NCI-H2196 treated with DMSO at 0.1 percent for 48 hours (cell line): ENCODE measurements around the gene SLC2A11.
A peak's percentile ranks its signal among the peaks of the same experiment; 100 is the strongest.
"Not testable (repeated sequence)": the region's sequence is repeated elsewhere in the genome, so short reads cannot be mapped to it uniquely, and the experiment has no call there.

Source experiments
- DNase-seq: peaks from one replicate; lab custom pipeline; 2025; ENCODE audit not compliant: unreplicated experiment; lab: John Stamatoyannopoulos, UW

SLC2A11 gene

DNA sequence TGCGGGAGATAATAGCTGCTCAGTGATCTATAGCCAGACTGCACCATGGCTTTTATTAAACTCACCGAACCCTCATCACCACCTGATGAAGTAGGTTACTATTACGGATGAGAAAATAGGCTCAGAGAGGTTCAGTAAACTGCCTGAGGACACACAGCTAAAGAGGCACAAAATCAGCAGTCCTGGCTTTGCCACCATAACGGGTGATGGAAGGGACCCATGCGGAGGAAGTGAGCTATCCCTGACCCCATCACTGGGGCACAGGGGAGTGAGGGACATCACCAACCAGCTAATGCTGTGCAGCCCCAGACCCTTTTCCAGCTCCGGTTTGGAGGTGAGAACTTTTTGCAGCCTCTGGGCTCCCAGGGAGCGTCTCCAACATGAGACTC is 11.6 kb upstream of the SLC2A11 start:
- no peak for DNase-seq

GRCh38 chr22:23847310-23847920 is 10.3 kb upstream of the SLC2A11 start:
- no peak for DNase-seq

DNA sequence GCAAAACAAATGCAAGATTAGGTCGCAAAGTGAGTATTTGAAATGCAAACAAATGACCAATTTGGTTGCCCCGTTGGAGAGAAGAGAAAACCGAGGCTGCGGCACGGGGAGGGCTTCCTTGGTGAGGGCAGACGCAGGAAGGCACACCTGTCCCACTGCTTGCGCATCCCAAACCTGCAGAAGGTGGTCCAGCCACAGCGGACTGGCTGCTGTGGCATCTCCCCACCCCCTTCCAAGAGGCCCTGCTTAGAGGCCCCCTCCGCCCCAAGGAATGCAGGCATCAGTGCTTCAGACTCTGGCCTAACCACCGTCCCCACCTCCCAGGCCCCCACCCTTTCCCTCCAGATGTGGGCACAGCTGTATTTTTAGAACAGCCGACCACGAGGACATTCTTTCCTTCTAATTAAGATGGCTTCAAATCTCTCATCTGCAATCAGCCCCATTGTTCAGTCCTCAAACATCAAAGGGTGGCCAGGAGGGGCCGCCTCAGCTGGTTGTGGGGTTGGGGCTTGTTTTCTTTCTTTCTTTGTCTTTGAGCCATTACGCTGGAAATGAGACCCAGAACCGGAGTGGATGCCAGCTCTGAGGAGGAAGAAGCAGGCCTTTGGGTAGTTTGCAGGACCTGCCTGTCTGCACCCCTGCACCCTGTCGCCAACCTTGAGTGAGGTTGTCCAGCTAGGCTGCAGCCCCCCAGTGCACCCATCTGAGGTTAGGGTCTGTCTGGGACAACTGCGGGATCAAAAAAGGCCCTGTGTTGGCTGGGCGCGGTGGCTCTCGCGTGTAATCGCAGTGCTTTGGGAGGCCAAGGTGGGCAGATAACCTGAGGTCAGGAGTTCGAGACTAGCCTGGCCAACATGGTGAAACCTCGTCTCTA is 9.4 kb upstream of the SLC2A11 start:
- no peak for DNase-seq

DNA sequence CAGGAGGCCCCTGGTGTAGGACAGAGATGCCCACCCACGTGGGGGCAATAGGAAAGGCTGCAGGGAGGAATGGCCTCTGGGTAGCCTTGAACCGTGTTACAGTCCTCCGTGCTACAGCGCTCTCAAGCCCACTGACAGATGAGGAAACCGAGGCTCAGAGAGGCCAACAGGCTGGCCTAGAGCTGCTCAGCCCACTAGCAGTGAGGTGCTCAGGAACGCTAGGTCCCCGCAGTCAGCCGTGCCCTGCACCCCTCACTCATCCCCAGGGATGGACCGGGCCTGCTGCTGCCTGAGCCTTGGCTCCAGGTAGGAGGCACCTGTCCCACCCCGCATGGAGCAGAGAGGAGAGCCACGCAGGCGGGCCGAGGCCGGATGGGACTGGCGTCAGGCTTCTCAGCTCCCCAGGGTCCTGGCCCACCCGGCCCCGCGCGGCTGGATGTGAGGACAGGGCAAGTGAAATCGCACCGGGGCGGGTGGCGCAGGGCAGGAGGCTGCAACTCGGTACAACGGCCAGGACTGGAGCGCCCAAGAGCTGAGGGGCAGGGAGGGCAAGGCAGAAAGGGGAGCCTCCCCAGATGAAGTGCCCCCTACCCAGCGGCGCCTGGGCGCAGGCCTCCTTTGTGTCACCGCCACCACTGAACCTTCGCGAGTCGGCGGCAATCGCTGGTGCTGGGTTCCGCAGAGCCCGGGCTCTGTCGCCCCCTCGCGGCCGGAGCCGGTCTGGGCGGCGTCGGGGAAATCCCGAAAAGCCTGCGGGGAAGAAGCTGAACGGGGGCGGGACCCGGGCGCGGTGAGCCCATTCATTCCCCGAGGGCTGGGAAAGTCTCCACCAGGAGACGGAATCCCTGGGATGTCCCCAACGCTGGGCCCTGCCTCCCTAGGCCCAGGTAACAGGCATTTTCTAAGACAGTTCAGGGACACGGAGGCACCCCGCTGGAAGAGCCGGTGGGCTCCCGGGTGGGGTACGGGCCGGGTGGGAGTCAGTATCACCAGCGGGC is 8.4 kb upstream of the SLC2A11 start:
- peak; percentile 17 for DNase-seq

GRCh38 chr22:23850136-23850611 is 7.5 kb upstream of the SLC2A11 start:
- no peak for DNase-seq

GRCh38 chr22:23856721-23857605 is 712 bp upstream of the SLC2A11 start:
- no peak for DNase-seq

GRCh38 chr22:23858484-23858815 is 775 bp downstream of the SLC2A11 start:
- no peak for DNase-seq

- no peak for DNase-seq
These were observed 1.5 kb downstream of the SLC2A11 start for GRCh38 chr22:23859201-23859600.

GRCh38 chr22:23860187-23860586 is 2.5 kb downstream of the SLC2A11 start:
- DNase-seq: not testable (repeated sequence)

DNA sequence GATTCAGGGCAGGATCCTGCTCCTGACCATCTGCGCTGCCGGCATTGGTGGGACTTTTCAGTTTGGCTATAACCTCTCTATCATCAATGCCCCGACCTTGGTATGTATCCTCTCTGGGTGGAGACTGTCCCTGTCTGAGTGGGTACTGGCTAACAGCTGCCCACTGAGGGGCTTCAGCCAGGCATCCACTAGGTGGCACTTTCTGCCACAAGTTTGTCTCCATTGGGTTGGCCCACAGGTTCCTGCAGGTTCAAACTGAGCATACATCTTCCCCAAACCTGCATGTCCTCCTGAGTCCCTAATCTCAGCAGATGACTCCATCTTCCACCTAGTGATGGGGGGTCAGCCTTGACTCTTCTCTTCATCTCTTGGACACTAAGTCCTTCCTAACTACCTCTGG is 4.4 kb downstream of the SLC2A11 start:
- peak; percentile 15 for DNase-seq

- not testable (repeated sequence) for DNase-seq
These were observed 7.0 kb downstream of the SLC2A11 start for GRCh38 chr22:23864499-23865154.

- no peak for DNase-seq
These were observed 10.9 kb downstream of the SLC2A11 start for GRCh38 chr22:23868580-23868979.

- DNase-seq: no peak
These were observed 17.2 kb downstream of the SLC2A11 start for GRCh38 chr22:23874871-23875270.

DNA sequence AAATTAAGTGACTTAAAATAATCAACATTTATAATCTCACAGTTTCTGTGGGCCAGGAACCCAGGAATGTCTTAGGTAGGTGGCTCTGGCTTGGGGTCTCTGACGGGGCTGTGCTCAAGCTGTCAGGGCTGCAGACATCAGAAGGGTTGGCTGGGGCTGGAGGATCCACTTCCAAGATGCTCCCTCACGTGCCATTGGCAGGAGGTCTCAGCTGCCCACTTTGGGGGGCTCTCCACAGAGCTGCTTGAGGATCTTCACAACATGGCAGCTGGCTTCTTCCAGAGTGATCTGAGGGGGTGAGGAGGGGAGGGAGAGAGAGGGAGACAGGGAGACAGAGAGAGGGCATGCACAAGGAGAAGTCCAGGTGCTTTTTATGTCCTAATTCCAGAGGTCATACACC is 18.1 kb downstream of the SLC2A11 start:
- no peak for DNase-seq

DNA sequence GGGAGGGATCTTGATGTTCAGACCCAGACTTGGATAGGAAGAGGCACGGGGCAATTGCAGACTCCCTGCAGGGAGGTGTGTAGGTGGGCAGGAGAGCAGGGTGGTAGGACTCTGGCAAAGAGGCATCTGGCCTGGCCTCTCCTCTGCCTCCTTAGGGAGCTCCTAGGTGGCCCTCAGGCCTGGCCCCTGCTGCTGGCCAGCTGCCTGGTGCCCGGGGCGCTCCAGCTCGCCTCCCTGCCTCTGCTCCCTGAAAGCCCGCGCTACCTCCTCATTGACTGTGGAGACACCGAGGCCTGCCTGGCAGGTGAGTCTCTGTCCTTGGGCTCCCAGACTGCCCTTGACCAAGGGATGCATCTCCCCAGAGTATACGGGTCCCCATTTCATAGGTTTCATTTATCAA is 19.9 kb downstream of the SLC2A11 start:
- no peak for DNase-seq

DNA sequence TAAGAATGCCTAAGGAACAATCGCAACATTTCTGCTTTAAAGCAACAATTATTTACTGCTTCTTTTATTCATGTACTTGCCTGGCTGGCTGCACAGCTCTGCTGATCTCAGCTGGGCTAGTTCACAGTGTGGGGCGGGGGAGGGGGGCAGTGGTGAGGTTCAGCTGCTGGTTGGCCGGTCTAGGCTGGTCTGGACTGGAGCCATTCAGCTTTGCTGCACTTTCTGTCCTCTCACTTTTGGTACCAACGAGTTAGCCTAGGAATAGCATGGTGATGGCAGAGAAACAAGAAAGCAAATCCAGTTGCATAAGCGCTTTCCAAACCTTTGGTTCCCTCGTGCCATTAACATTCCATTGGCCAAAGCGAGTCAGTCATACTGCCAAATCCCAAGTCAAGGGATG is 20.5 kb downstream of the SLC2A11 start:
- no peak for DNase-seq

DNA sequence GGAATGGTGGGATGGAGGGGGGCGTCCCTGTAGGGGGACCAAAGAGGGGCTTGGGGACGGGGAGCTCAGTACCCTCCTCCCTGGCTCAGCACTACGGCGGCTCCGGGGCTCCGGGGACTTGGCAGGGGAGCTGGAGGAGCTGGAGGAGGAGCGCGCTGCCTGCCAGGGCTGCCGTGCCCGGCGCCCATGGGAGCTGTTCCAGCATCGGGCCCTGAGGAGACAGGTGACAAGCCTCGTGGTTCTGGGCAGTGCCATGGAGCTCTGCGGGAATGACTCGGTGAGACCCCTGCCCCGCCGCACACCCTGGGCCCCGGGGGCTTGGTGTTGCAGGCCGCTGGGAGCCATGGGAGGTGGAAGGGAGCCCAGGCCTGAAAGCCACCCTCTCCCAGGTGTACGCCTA is 24.7 kb downstream of the SLC2A11 start:
- no peak for DNase-seq

DNA sequence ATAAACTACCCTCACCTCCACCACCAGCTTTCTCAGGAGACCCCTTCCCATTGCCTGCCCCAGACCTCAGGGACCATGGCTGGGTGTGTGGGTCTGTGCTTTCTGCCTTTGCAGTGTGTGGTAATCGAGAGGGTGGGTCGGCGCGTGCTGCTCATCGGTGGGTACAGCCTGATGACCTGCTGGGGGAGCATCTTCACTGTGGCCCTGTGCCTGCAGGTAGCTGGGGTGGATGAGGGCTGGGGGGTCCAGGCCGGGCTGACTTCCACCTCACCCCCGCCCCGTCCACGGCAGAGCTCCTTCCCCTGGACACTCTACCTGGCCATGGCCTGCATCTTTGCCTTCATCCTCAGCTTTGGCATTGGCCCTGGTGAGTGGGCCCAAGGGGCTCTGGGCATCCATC is 26.0 kb downstream of the SLC2A11 start:
- no peak for DNase-seq

DNA sequence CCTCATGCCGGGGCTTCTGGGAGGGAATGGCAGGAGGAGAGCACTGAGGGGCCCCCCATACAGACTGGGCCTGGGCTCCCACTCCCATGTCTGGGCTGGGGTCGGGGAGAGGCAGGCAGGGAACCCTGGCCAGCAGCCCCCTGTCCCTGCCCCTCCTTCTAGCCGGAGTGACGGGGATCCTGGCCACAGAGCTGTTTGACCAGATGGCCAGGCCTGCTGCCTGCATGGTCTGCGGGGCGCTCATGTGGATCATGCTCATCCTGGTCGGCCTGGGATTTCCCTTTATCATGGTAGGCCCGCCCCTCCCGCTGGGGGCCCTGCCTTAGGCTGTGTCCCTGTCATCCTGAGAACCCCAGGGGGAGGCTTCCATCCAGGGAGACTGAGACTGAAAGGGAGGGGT is 26.5 kb downstream of the SLC2A11 start:
- DNase-seq: no peak
